HG03064 (cell line): ENCODE results near the gene NCOA7.
"Not testable (repeated sequence)": the region's sequence is repeated elsewhere in the genome, so short reads cannot be mapped to it uniquely, and the experiment has no call there.

Source experiments
- ATAC-seq: cut with Tn5 transposase; IDR thresholded peaks from one replicate; pipeline ENCODE4 v1.9.1; 2021; ENCODE audit warnings: low read depth; ENCODE audit not compliant: unreplicated experiment

The NCOA7 gene

DNA sequence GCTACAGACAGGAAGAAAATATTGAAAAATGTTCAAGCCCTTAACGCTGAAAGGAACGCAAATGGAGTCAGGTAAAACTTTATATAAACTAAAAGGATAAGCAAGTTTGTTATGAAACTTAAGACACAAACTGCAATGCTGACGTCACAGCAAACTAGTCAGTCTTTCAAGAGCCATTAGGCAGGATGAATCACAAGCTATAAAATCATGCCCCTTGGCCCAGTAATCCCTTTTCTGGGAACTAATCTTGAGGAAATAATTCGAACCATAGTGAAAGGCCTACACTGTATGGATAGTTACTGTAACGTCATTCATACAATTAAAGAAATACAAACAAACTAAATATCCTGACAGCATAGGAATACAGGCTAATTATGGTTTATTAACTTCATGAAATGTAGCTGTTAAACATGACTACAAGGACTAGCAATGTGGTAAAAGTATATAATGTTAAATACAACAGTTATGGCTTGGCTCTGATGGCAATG, 123.1 kb downstream of the NCOA7 start:
- no peak for ATAC-seq

DNA sequence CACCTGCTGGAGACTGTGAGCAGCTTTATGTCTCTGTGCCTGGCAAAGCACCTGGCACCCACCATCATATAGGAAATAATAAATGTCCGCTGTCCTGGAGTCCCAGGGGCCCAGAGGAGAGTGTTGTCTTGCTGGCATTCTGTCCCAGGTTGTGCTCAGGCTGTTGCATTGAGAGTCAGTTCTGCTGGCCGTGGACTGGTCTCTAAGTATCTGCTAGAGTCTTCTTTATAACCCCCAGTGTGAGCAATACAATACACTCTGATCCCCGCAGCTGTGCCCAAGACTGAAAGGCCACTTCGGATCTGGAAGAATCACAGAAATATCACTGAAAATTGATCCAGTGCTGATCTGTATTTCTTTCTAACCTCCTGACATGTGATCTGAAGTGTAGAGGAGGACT, 127.5 kb downstream of the NCOA7 start:
- ATAC-seq, result no peak

DNA sequence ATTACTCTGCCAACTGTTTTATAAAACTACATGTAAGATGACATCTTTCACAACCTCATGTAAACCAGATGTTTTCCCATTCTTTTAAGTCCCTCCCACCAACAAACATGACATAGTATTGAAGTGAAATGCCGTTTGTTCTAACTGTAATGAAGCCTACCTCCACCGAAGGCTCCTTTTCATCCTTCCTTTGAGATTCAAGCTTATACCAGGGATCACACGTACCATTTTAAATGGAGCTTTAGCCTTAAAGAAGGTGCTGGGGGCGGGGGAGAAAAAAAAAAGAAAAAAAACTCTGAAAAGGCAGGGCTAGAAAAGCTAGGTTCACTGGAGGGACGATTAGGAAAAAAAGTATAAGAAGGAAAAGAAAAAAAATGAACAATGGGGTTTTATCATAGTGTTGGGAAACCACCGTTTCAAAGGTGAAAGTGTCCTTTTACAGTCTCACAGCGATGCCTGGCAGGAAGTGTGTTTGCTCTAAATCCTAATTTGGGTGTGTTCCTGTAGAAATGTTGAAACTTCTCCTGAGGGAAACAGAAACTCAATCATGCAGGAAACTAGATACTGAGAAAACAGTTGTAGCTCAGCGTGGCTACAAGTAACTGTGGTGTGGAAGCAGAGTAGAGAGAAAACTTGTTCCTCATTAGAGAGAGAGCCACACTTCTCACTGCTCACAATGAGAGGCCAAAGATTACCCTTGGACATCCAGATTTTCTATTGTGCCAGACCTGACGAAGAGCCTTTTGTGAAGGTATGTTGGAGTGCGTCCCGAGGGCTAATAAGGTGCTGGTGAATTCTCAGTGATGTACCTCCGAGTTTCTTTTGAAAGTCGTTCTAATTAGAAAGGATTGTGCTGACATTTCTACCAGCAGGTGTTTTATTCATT, 128.2 kb downstream of the NCOA7 start:
- peak; percentile 96 for ATAC-seq

DNA sequence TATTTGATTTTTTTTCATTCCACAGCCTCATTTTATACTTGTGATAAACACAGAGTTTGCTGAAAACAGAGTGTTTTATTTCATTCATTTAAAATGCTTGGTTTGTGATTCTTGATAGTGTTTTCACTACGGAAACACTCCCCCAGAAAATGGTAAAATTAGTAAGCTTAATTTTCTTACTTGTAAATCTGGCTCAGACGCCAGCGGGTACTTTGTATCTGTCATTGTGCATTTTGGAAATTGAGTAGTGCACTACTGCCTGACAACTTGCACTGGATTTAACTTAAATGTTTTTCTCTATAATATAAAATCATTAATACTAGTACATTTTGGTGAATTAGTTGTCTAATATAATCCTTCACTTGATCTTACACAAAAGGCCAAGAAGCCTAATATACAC, 128.9 kb downstream of the NCOA7 start:
- ATAC-seq, result peak; percentile 15

DNA sequence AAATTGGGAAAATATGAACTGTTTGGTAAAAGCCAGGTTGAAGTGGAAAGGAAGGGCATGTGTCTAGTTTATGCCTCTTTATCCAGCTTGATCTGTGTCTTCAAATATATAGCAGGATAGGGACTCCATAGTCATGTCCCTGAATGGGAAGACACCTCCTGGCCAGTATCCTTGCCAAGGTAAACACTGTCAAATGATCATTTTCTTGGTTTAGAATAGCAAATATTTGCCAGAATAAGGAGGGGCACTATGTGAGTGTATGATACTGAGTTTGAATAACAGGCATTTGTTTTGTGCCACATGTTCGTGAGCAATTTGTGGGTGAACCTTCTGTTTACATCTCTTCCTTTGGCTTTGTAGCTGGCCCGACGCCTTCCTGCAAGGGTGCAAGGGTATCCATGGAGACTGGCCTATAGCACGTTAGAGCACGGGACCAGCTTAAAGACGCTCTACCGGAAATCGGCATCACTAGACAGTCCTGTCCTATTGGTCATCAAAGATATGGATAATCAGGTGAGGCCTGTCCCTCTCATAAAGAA, 131.6 kb downstream of the NCOA7 start:
- ATAC-seq, result no peak

DNA sequence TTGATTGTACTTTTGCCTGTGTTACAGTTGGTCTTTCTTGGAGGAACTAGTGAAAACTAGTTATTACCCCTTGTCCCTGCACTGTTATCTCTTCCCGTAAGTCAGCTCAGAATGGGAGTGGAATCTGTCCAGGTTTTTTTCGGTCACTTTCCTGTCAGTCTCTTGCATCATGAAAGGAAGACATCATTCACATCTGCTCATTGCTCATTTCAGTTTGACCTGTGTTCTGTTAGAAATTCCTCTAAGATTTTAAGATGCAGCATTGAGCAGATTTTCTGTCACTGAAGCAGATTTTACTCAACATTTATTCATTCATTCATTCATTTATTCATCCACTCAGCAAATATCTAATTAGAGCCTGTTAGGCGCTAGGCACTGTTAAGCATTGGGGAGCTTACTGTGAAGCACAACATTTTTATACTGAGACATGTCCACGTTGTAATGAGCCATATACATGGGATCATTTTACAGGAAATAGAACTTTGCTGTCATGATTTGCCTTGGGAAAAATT, 132.7 kb downstream of the NCOA7 start:
- ATAC-seq, result no peak

DNA sequence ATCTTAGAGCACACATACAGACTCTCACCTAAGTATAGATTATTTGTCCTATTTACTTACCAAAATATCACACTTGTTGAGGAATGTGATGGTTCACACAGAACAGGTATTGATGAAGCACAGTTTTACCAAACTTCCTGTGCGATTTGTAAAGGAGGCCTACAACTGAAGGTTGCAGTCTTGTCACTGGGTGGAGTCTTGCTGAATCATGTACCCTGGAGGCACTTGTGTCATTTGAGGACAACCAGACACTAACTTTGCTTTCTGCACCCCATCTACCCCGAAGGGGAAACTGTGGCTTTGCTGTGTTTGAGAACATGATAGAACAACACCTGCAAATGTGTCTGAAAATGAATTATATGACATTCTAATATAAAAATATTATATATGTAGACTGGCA, 133.4 kb downstream of the NCOA7 start:
- ATAC-seq, result no peak

DNA sequence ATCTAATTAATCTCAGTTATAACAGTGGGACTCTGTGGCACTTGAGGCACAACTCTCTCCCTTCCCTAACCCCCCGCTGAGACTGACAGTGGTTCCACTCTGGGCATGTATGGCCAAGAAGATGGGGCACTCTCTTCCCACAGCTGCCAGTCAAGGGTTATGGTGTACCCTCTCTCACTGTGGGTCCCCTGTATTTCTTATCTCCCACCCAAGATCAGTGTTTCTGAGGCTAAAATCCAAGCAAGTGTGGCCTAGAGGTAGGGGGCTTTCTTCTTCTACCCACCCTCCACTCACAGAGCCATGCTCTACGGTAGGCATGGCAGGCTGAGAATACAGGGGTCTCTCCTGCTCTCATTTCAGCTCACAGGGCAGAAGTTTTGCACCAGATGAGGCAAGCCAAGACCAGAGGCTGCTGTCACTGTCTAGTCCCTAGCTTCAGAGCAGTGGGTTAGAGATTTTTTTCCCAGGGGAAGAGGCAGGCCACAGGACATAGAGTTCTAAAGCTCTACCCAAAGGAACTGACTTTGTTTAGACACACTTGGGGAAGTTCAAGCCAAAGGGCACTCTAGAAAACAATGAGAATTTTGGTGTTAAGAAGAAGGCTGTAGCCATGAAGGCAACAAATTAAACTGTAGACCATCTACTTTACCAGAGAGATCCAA, 134.1 kb downstream of the NCOA7 start:
- no peak for ATAC-seq

DNA sequence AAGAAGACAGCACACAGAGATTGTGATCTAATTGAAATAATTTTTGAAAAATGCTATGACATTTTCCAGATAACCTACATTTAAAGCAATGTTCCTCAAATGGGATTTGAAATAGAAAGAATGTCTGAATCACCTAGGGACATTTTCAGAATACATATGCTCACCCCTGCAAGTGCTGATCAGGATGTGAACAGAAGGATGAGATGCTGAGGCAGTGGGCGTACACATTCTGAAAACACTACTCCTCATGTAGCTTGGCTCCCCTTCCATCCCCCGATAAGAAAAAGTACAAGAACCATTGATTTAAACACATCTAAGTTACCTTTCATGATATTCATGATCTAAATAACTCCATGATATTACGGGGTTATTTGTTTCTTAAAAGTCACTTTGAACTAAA, 136.0 kb downstream of the NCOA7 start:
- ATAC-seq, result no peak

DNA sequence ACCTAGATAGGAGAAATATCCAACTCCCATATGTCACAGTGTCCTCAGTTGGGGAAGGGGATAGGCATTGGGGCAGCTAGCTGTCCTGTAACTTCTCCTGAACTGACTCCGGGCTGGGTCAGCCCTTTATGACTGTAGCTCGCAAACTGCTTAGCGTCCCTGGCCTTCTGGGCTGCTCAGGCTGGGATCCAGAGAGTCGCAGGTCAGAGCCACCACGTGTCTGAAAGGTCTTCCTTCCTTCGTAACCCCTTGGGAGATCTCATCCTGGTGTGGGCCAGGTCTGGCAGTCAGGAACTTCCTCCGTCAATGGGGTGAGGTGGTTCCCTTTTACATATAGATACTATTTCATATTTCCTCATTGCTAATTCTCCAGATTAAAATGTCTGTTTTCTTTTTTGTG, 137.0 kb downstream of the NCOA7 start:
- ATAC-seq, result no peak

DNA sequence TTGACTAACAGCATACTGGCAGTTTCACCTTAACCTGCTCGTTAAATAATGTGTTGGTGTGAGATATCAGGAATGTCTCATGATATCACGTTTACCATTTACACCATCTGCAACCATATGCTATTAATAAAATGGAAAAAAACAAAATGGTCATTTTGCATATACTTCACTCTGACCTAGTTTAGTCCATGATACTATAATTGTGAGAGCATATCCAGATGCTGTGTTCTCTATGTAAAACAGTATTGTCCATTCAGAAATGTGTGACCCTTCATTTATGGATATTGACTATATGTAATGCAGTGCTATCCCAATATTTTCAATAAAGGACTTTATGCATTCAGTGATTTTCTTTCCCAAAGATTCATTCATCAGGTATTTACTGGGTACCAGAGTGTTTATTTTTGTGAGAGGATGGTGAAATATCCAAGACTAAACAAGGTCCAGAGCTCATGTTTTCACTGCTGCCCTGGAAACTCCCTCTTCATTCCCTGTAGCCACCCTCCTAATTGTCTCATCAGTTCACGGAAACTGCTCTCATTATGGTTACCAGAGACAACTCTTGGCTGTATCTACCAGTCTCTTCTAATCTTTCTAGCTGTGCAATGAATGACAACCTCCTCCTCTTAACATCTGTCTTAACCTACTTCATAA, 140.1 kb downstream of the NCOA7 start:
- ATAC-seq, result no peak

DNA sequence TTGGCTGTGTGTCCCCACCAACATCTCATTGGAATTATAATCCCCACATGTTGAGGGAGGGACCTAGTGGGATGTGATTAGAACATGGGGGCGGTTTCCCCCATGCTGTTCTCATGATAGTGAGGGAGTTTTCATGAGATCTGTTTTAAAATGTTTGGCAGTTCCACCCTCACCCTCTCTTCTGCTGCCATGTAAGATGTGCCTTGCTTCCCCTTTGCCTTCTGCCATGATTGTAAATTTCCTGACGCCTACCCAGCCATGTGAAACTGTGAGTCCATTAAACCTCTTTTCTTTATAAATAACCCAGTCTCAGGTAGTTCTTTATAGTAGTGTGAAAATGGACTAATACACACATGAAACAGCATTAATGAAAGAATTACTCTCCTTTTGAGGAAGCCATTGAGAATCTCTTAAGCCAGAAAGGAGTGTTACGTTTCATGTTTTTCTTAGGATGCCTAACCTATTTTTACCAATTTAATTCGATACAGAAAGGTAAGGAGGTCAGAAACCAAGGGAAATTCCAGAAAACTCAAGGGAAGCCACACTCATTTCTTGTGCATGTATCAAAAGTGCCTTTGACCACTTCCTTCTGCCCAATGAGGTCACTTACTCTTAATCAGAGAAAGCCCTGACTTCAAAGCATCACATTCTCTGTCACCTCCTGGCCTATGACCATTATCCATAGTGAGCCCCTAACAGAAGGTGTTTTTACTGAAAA, 141.1 kb downstream of the NCOA7 start:
- peak; percentile 64 for ATAC-seq

DNA sequence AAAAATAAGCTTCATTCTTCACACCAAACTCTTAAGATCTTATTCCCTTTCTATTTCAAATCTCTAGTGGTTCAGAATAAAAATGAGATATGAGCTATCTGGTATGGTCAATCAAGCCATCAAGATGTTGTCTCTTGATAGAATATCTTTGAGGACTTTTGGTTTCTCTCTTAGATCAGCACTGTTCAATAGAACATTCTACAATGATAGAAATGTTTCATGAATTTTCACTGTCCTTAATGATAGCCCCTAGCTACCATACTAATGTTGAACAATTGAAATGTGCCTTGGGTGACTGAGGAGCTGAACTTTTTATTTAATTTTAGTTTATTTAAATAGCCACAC, 141.7 kb downstream of the NCOA7 start:
- peak; percentile 7 for ATAC-seq

DNA sequence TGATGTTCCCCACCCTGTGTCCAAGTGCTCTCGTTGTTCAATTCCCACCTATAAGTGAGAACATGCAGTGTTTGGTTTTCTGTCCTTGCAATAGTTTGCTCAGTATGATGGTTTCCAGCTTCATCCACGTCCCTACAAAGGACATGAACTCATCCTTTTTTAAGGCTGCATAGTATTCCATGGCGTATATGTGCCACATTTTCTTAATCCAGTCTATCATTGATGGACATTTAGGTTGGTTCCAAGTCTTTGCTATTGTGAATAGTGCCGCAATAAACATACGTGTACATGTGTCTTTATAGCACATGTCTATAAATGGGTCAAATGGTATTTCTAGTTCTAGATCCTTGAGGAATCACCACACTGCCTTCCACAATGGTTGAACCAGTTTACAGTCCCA, 144.8 kb downstream of the NCOA7 start:
- not testable (repeated sequence) for ATAC-seq

DNA sequence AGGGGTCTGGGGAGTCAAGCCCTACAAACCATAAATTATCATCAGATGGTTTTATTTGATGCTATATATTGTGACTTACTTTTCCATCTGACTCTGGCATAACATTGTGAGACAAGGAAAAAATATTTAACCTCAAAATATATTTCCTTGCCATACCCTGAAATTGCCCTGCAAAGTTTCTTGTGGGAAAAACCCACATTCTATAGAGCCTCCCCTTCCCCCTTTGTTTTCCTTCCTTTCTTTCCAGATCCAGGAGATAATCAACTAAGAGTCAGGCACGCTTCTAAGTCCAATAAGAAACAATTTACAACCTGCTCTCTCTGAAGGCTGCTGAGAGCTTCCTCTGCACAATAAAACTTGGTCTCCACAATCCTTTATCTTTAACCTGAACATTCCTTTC, 148.3 kb downstream of the NCOA7 start:
- ATAC-seq, result no peak

DNA sequence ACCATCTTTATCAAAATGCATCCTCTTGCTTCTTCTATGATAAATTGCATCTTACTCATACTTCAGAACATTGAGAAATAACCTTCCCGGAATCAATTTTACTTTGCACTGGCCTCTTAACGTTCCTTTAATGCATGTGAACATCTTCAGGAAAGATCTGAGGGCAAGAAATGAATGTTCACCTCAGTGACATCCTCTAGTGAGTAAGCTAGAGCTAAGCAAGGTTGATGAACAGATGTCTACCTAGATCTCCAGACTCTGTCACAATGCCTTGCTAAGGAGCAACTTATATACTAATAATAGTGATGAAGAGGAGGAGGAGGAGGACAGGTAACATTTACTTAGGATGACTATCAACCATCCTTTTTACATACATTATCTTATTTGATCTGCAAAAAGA, 149.0 kb downstream of the NCOA7 start:
- ATAC-seq, result no peak

DNA sequence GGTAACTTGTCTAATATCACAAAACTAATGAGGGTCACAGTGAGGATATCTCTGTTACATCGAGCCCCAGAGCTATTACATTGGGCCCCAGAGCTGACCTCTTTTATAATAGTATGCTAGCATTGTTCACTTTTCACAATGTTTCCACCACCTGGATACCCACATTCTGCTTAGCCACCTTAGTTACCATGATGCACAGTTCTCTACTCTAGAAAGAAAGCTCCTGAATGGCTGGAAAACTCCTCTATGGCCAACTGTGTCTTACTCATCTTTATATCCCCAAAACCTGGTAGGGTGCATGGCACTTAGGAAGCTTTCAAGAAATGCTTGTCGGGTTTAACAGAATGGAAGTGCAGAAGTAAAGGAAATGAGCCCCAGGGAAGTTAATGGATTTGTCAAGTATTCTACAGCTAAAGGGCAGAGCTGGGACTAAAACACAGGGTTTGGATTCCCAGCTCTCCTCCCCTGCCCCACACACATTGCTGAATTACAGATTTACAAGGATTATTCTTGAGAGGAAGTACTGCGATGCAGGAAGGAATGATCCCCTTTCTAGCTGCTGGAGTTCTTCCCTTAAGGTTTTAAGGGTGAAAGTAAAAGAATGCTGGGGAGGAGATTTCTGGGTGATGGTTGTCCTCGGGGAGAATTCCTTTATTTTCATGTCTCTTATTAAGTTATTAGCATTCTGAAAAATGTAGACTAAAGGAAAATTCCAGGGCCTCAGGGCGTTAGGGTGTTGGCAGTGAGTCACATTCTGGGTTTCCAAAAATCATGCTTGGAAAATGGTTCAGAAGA, 149.7 kb downstream of the NCOA7 start:
- no peak for ATAC-seq

DNA sequence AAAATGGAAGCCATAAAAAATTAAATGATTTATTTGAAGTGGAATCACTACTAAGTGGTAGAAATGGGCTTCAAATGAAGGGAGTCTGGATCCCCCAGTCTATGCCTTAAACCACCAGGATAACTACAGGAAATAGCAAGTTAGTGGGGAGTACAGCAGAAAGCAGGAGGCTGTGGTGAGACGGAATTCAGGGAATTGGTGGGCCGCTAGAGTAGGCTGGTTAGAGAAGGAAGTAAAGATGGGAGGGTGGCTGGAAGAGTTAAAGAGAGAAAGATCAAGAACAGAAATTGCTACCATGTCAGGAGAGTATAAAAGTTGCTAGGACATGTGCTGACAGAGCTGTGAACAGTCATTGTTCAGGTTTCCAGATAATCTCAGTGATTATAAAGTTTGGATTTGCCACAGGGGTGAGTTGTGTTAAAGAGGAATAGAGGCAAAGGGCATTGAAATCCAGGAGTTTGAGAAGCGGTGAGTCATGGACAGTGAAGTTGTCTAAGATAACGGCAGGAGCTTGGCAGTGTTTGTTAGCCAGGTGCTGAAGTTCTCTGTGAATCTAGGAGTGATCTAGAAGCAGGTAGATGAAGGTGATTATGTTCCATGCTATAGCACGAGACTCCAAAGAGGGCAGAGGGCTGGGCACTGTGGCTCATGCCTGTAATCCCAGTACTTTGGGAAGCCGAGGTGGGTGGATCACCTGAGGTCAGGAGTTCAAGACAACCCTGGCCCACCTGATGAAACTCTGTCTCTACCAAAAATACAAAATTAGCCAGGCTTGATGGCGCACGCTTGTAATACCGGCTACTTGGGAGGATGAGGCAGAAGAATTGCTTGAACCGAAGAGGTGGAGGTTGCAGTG, 152.1 kb downstream of the NCOA7 start:
- no peak for ATAC-seq
